SH-SY5Y (cell line): Measurements from ENCODE around the gene GP1BA.
A peak's percentile ranks its signal among the peaks of the same experiment; 100 is the strongest.

ENCODE experiments used
- GATA2 ChIP-seq: IDR thresholded peaks from 2 replicates; pipeline ENCODE4 v1.6.1; 2011; ENCODE audit warnings: mild to moderate bottlenecking, low read depth, low read length
- GATA3 ChIP-seq: IDR thresholded peaks from 2 replicates; pipeline ENCODE4 v1.6.1; 2011; ENCODE audit warnings: low read depth, mild to moderate bottlenecking, low read length, moderate library complexity

GP1BA gene

GRCh38 chr17:4941319-4941610 is 9.2 kb downstream of the GP1BA start:
- TF ChIP-seq GATA3 (no peak), GATA2 (no peak)

DNA sequence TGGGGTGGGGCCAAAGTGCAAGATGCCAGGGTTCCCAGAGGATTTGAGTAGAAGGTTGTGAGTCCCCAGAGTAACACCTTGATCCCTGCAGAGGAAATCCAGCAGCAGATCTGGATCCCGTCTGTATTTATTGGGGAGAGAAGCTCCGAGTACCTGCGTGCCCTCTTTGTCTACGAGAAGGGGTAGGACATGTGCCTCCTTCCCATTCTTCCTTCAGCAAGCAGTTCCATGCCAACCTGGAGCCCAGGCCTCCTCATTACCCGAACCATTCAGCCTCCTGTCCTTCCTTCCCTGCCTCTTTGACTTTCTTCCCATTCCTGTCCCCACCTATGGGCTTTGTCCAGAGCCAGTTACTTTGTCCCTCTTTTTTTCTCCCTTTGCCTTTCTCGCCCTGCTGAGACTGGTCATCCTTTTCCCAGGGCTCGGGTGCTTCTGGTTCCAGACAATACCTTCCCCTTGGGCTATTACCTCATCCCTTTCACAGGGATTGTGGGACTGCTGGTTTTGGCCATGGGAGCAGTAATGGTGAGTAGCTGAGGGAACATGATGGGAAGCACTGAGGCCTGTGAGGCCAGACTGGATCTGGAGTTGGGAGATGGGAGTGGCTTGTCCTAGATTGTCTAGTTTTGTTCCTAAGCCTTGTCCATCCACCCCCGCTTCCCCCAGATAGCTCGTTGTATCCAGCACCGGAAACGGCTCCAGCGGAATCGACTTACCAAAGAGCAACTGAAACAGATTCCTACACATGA is 10.9 kb downstream of the GP1BA start:
- TF ChIP-seq GATA3 (no peak), GATA2 (no peak)

DNA sequence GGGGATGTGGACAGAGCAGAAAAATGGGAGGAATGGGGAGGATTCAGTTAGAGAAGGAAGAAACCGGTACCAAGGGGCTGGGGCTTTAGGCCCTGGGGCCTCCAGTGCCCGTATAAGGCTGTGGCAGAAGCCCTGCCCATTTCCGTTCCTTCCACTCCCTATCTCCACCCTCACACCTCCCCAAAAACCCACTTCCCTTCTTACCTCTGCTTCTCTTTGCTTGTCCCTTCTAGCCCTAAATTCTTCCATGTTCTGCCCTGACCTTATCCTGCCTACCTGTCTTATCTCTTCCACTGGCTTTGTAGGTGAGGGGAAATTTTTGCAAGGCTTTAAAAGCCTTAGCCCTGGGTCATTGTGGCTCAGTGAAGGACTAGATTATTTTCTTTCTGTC is 12.1 kb downstream of the GP1BA start:
- no peak for TF ChIP-seq GATA3
- TF ChIP-seq GATA2, result no peak

DNA sequence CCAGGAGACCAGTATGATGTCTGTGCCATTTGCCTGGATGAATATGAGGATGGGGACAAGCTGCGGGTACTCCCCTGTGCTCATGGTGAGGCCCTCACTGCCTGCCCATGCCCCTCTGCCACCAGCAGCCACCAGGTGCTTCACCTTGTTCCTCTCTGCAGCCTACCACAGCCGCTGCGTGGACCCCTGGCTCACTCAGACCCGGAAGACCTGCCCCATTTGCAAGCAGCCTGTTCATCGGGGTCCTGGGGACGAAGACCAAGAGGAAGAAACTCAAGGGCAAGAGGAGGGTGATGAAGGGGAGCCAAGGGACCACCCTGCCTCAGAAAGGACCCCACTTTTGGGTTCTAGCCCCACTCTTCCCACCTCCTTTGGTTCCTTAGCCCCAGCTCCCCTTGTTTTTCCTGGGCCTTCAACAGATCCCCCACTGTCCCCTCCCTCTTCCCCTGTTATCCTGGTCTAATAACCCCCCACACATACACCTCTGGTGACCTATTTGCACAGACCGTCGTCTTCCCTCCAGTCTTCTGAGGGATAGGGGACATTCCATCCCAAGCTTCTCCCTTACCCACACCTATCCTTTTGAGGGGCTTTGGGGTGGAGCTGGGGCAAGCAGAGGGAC is 12.6 kb downstream of the GP1BA start:
- no peak for TF ChIP-seq GATA2
- TF ChIP-seq GATA3, result no peak

- TF ChIP-seq GATA2, result no peak
- no peak for TF ChIP-seq GATA3
Measured at GRCh38 chr17:4945176-4945943, 13.3 kb downstream of the GP1BA start.

GRCh38 chr17:4945944-4946280 is 13.8 kb downstream of the GP1BA start:
- TF ChIP-seq GATA3 (no peak), GATA2 (no peak)

GRCh38 chr17:4946312-4946976 is 14.4 kb downstream of the GP1BA start:
- TF ChIP-seq GATA3, result no peak
- no peak for TF ChIP-seq GATA2

DNA sequence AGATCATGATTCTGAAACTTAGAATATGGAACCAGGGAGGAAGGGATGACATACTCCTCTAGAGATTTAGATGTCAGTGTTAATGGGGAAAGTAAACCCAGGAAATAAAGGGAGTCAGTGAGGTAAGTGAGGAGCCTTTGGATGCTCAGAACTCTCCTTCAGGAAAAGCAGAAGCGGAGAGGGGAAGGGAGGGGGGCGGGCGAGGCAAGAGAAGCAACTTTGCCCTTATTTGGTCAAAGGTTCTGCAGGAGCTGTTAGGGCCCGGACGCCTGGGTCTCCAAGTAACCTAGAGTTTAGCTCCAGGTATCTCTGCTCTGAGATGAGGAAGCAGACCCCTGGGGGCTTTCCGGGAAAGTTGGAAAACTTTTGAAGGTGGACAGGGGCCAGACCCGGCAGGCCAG is 14.9 kb downstream of the GP1BA start:
- no peak for TF ChIP-seq GATA2
- no peak for TF ChIP-seq GATA3

DNA sequence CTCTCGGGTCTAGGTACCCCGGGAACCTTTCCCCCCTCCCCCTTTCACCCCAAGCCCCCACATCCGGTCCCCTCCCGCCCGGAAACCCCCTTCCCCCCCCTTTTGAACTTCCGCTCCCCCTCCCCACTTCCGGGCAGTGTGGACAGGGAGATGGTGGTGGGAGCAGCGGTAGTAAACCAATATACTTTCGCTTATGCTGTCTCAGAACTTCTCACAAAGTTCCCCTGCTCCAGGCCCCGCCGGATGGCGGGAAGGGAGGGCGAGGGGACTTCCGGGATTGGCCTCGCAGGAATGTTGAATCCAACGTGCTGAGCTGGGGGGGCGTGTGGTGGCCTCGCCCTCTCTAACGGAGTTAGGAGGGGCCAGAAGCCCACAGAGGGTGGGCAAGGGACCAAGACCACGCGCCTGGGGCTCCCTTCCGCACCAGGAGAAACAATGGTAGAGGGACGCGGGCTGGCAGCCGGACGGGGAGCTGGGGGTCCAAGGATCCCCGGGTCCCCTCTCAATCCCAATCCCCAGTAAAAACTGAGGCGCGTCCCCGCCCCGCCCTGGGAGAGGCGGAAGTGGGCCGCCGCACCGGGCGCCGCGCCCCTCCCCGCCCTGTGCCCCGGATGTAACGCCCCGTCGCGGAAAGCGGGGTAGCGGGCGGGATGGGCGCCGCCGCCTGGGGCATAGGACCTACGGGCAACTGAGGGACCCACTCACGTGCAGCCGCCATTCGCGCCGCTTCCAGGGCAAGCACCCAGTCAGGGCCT is 15.5 kb downstream of the GP1BA start:
- no peak for TF ChIP-seq GATA3
- no peak for TF ChIP-seq GATA2

- TF ChIP-seq GATA3 (no peak), GATA2 (no peak)
Measured at GRCh38 chr17:4948166-4948930, 16.3 kb downstream of the GP1BA start, which contains the start of gene PFN1. TSS of gene PFN1 (minus strand) at chr17:4948530. CDS start at chr17:4948394, 136 bp downstream.

GRCh38 chr17:4948931-4949320 is 16.8 kb downstream of the GP1BA start:
- TF ChIP-seq GATA3, result no peak
- TF ChIP-seq GATA2, result no peak

DNA sequence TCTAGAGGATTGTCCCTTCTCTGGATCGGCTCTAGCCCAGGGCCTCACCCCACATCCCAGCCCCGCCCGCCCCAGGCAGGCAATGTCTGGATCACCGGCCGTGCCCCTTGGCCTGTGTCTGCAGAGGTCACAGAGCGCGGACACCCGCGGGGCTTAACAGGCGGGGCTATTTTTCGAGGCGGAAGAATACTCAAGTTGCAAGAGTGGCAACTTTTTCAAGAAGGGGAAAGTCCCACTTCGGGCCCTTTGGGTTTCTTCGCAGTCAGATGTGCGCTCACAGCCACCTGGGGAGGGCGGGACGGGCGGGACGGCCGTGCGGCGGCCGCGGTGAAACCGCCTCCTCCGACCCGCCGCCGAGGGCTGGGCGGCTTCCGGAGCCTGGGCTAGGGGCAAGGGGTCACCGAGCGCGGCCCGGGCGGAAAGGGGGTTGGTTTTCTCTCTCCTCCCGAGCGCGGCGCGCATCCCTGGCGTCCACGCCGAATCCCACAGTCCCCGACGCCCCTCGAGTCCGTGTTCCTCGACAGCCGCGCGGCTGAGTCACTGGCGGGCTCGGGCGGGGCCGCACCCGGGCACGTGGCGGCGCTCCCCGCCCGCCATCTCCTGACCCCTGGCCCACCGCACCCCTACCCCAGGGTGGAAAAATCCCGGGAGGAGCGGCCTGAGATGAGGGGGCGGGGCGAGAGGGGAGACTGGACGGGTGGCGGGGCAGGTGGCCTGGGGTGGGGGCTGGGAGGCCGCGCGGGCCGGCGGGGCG is 17.4 kb downstream of the GP1BA start:
- TF ChIP-seq GATA3 (no peak), GATA2 (no peak)

- TF ChIP-seq GATA2 (peak; percentile 85), GATA3 (no peak)
Measured at GRCh38 chr17:4950075-4950745, 18.1 kb downstream of the GP1BA start.

- no peak for TF ChIP-seq GATA3
- TF ChIP-seq GATA2, result no peak
Measured at GRCh38 chr17:4950746-4951204, 18.7 kb downstream of the GP1BA start, which contains the start of gene ENO3. TSS of gene ENO3 (plus strand) at chr17:4951119. CDS start at chr17:4951830, 711 bp downstream.
